Measurements from ENCODE around the gene CAMSAP3. TPM values are rescaled to one million over a fixed set of nuclear protein-coding genes. Genes with fewer than 3 reads are reported as not detected.

Gene CAMSAP3
- total RNA-seq, 1 donor from 2014 or later: 12.8 TPM

GRCh38 chr19:7602935-7603497 is 7.4 kb downstream of the CAMSAP3 start:
- H3K36me3 ChIP-seq: no peaks in the 10 kb centered on the region
- H3K9me3 ChIP-seq: no peaks in the 10 kb centered on the region
- H3K27me3 ChIP-seq: no peaks in the 10 kb centered on the region
- H3K4me3 ChIP-seq: no peak overlapping the region
- H3K4me1 ChIP-seq: no peaks in the 10 kb centered on the region
- TF ChIP-seq CTCF (IDR thresholded peaks at IDR 0.05) (no peak), POLR2AphosphoS5 (IDR thresholded peaks at IDR 0.05; ENCODE audit: insufficient read depth in 1 of 2, low read depth in 1 of 2) (no peak), POLR2A (IDR thresholded peaks at IDR 0.05) (no peak)
- no peak for DNase-seq (ENCODE audit: extremely low spot score in 2 of 2)
- intact Hi-C loops (cut with DNase I): no loop called here
- no peak overlapping the region for H3K27ac ChIP-seq

GRCh38 chr19:7603919-7604318 is 8.3 kb downstream of the CAMSAP3 start:
- no peak overlapping the region for H3K27ac ChIP-seq
- H3K9me3 ChIP-seq: no peaks in the 10 kb centered on the region
- no peaks in the 10 kb centered on the region for H3K27me3 ChIP-seq
- DNase-seq (ENCODE audit: extremely low spot score in 2 of 2): no peak
- no peak overlapping the region for H3K4me3 ChIP-seq
- no peaks in the 10 kb centered on the region for H3K4me1 ChIP-seq
- intact Hi-C loops (cut with DNase I): no loop called here
- H3K36me3 ChIP-seq: no peaks in the 10 kb centered on the region
- TF ChIP-seq POLR2AphosphoS5 (IDR thresholded peaks at IDR 0.05; ENCODE audit: insufficient read depth in 1 of 2, low read depth in 1 of 2) (no peak), POLR2A (IDR thresholded peaks at IDR 0.05) (no peak), CTCF (IDR thresholded peaks at IDR 0.05) (no peak)

GRCh38 chr19:7605490-7606222 is 10.0 kb downstream of the CAMSAP3 start:
- Histone ChIP-seq H3K27ac (no peak overlapping the region), H3K36me3 (no peaks in the 10 kb centered on the region), H3K9me3 (no peaks in the 10 kb centered on the region), H3K4me1 (no peaks in the 10 kb centered on the region), H3K27me3 (no peaks in the 10 kb centered on the region), H3K4me3 (no peak overlapping the region)
- DNase-seq (ENCODE audit: extremely low spot score in 2 of 2): no peak
- TF ChIP-seq POLR2A (IDR thresholded peaks at IDR 0.05): no peak
- intact Hi-C loops (cut with DNase I): no loop called here

- no peak overlapping the region for H3K27ac ChIP-seq
- intact Hi-C loops (cut with DNase I): no loop called here
- H3K4me3 ChIP-seq: no peak overlapping the region
- no peaks in the 10 kb centered on the region for H3K4me1 ChIP-seq
- no peaks in the 10 kb centered on the region for H3K9me3 ChIP-seq
- no peak for DNase-seq (ENCODE audit: extremely low spot score in 2 of 2)
- TF ChIP-seq POLR2A (IDR thresholded peaks at IDR 0.05): no peak
- TF ChIP-seq CTCF (IDR thresholded peaks at IDR 0.05): no peak
- TF ChIP-seq POLR2AphosphoS5 (IDR thresholded peaks at IDR 0.05; ENCODE audit: insufficient read depth in 1 of 2, low read depth in 1 of 2): no peak
- H3K36me3 ChIP-seq: no peaks in the 10 kb centered on the region
- H3K27me3 ChIP-seq: no peaks in the 10 kb centered on the region
Measured at GRCh38 chr19:7606289-7606688, 10.6 kb downstream of the CAMSAP3 start.

GRCh38 chr19:7607212-7607873 is 11.7 kb downstream of the CAMSAP3 start:
- TF ChIP-seq CTCF (IDR thresholded peaks at IDR 0.05): no peak
- TF ChIP-seq POLR2AphosphoS5 (IDR thresholded peaks at IDR 0.05; ENCODE audit: insufficient read depth in 1 of 2, low read depth in 1 of 2): no peak
- no peak for TF ChIP-seq POLR2A (IDR thresholded peaks at IDR 0.05)
- DNase-seq (ENCODE audit: extremely low spot score in 2 of 2): no peak
- no peak overlapping the region for H3K4me3 ChIP-seq
- H3K27me3 ChIP-seq: no peaks in the 10 kb centered on the region
- no peaks in the 10 kb centered on the region for H3K4me1 ChIP-seq
- no peaks in the 10 kb centered on the region for H3K36me3 ChIP-seq
- intact Hi-C loops (cut with DNase I): no loop called here
- no peaks in the 10 kb centered on the region for H3K9me3 ChIP-seq
- no peak overlapping the region for H3K27ac ChIP-seq
